Liver (tissue), 9 donors: ENCODE measurements around the gene RNU7-1. TPM values are rescaled to one million over a fixed set of nuclear protein-coding genes. Genes with fewer than 3 reads are reported as not detected.

ENCODE experiments used
- DNase-seq: peaks from one replicate; pipeline ENCODE4 v3.0.0-alpha.2; 2017; ENCODE audit warnings: low spot score
- H3K27ac ChIP-seq, 2 donors: one replicate each; pipeline ENCODE4 v1.7.0; 2013; ENCODE audit warnings: inconsistent platforms in 2 of 2, low read length in 2 of 2, control low read depth in 1 of 2, low read depth in 1 of 2, mild to moderate bottlenecking in 1 of 2
- H3K27me3 ChIP-seq, 4 donors: one replicate each; pipeline versions ENCODE4 v1.6.1 to v1.7.0; 2013; ENCODE audit warnings: low read length in 3 of 4, inconsistent platforms in 1 of 4, mild to moderate bottlenecking in 1 of 4, moderate library complexity in 1 of 4; ENCODE audit not compliant: control insufficient read depth in 4 of 4, insufficient read depth in 4 of 4
- H3K36me3 ChIP-seq, 4 donors: one replicate each; pipeline versions ENCODE4 v1.6.1 to v1.7.0; 2013; ENCODE audit warnings: low read length in 3 of 4, mild to moderate bottlenecking in 3 of 4, low read depth in 1 of 4, moderate library complexity in 1 of 4; ENCODE audit not compliant: control insufficient read depth in 4 of 4, insufficient read depth in 3 of 4
- H3K4me1 ChIP-seq, 4 donors: one replicate each; pipeline versions ENCODE4 v1.6.1 to v1.7.0; 2013; ENCODE audit warnings: low read length in 3 of 4, mild to moderate bottlenecking in 3 of 4, moderate library complexity in 1 of 4; ENCODE audit not compliant: control insufficient read depth in 4 of 4, insufficient read depth in 4 of 4
- H3K4me3 ChIP-seq, 3 donors: one replicate each; pipeline versions ENCODE4 v1.6.1 to v1.7.0; 2013; ENCODE audit warnings: low read length in 3 of 3, control low read depth in 1 of 3, low read depth in 1 of 3, mild to moderate bottlenecking in 1 of 3
- H3K9ac ChIP-seq, 2 donors: one replicate each; pipeline ENCODE4 v1.7.0; 2013; ENCODE audit warnings: low read length in 2 of 2, mild to moderate bottlenecking in 2 of 2, moderate library complexity in 2 of 2, control low read depth in 1 of 2, low read depth in 1 of 2
- H3K9me3 ChIP-seq, 4 donors: one replicate each; pipeline versions ENCODE4 v1.6.1 to v1.7.0; 2013; ENCODE audit warnings: low read length in 3 of 4; ENCODE audit not compliant: control insufficient read depth in 4 of 4
- CTCF ChIP-seq: fragments of 150-350 bp; IDR thresholded peaks from 2 replicates; pipeline ENCODE4 v1.5.1; 2017; ENCODE audit warnings: improper control_type of control experiment, low read depth, low read length; ENCODE audit not compliant: missing input control
- EGR1 ChIP-seq, 2 donors: IDR thresholded peaks; 2 replicates each; pipeline ENCODE4 v1.6.1; 2016 to 2018; ENCODE audit warnings: antibody characterized with exemption in 2 of 2, low read depth in 2 of 2
- FOXA1 ChIP-seq: IDR thresholded peaks from 2 replicates; pipeline ENCODE4 v1.6.1; 2016; ENCODE audit warnings: antibody characterized with exemption
- FOXA2 ChIP-seq: IDR thresholded peaks from 2 replicates; pipeline ENCODE4 v1.6.1; 2016; ENCODE audit warnings: antibody characterized with exemption
- HNF4A ChIP-seq, 2 donors: conservative IDR thresholded peaks; 2 replicates each; pipeline ENCODE4 v1.6.1; 2016; ENCODE audit warnings: antibody characterized with exemption in 2 of 2, mild to moderate bottlenecking in 2 of 2
- HNF4G ChIP-seq: IDR thresholded peaks from 2 replicates; pipeline ENCODE4 v1.6.1; 2016; ENCODE audit warnings: antibody characterized with exemption
- MAX ChIP-seq: IDR thresholded peaks from 2 replicates; pipeline ENCODE4 v1.6.1; 2016; ENCODE audit warnings: antibody characterized with exemption
- NR2F2 ChIP-seq: IDR thresholded peaks from 2 replicates; pipeline ENCODE4 v1.6.1; 2016; ENCODE audit warnings: antibody characterized with exemption
- RAD21 ChIP-seq, 2 donors: IDR thresholded peaks; 2 replicates each; pipeline ENCODE4 v1.6.1; 2016; ENCODE audit warnings: antibody characterized with exemption in 2 of 2, mild to moderate bottlenecking in 2 of 2
- RXRA ChIP-seq, 2 donors: IDR thresholded peaks; 2 replicates each; pipeline ENCODE4 v1.6.1; 2017 to 2018; ENCODE audit warnings: antibody characterized with exemption in 2 of 2, mild to moderate bottlenecking in 1 of 2
- SP1 ChIP-seq: IDR thresholded peaks from 2 replicates; pipeline ENCODE4 v1.6.1; 2018; ENCODE audit warnings: antibody characterized with exemption, mild to moderate bottlenecking
- TAF1 ChIP-seq: conservative IDR thresholded peaks from 2 replicates; pipeline ENCODE4 v1.6.1; 2016; ENCODE audit warnings: antibody characterized with exemption, mild to moderate bottlenecking
- YY1 ChIP-seq: IDR thresholded peaks from 2 replicates; pipeline ENCODE4 v1.6.1; 2016; ENCODE audit warnings: antibody characterized with exemption, mild to moderate bottlenecking
- ZBTB33 ChIP-seq: IDR thresholded peaks from 2 replicates; pipeline ENCODE4 v1.6.1; 2016; ENCODE audit warnings: antibody characterized with exemption
- WGBS: extraction: QIAGEN DNeasy Blood & Tissue Kit; methylation state at CpG from one replicate; pipeline ENCODE4 v1.1.7; 2013; 5-methylcytosine and 5-hydroxymethylcytosine counted together
- polyA plus RNA-seq, 2 donors: library from polyadenylated mRNA; stranded (reverse) in 1 of 2; unstranded in 1 of 2; fragments of 200-250 nt in 1 of 2; fragments of >200 nt in 1 of 2; fragmentation: Nextera tagmentation in 1 of 2; extraction: Ambion mirVana in 1 of 2; gene quantifications; one replicate each; pipeline versions ENCODE4 v1.2.1 to v1.2.3, GENCODE V29; 2013 to 2015
- total RNA-seq, 2 donors: library from RNA; depleted of rRNA; stranded (reverse); fragments of >200 nt; gene quantifications; one replicate each; pipeline ENCODE4 v1.2.3, GENCODE V29; 2014
- donor health status: healthy.
- donor health status: healthy.
- donor health status: healthy.
- donor health status: healthy.
- donor health status: healthy.

RNU7-1 gene
- total and polyA plus RNA-seq, 4 donors = not detected

GRCh38 chr12:6977653-6978052 is 34.0 kb downstream of the RNU7-1 start:
- H3K27ac ChIP-seq = no peak overlapping the region
- H3K27me3 ChIP-seq = no peaks in the 10 kb centered on the region
- peaks cover 2 to 70% (median 66%) of the 10 kb centered on the region in 4 donors for H3K36me3 ChIP-seq
- H3K4me3 ChIP-seq = no peak overlapping the region
- no peak for TF ChIP-seq FOXA1
- no peak for TF ChIP-seq FOXA2
- no peak for TF ChIP-seq RXRA (IDR thresholded peaks at IDR 0.05)
- no peak for TF ChIP-seq HNF4G
- TF ChIP-seq ZBTB33 = no peak
- no peak for TF ChIP-seq TAF1
- TF ChIP-seq RAD21 (IDR thresholded peaks at IDR 0.05) = no peak
- TF ChIP-seq EGR1 (IDR thresholded peaks at IDR 0.05; ENCODE audit: low read depth in 2 of 2) = no peak
- TF ChIP-seq HNF4A (conservative IDR thresholded peaks at IDR 0.05) = no peak
- no peak for TF ChIP-seq SP1
- TF ChIP-seq MAX = no peak
- TF ChIP-seq NR2F2 = no peak
- no peak for TF ChIP-seq CTCF
- TF ChIP-seq YY1 = no peak
- WGBS = 88% methylated on average over 10 of the region's 10 CpGs
- no peak overlapping the region for H3K9ac ChIP-seq
- DNase-seq = no peak
- peaks cover 4 to 25% (median 20%) of the 10 kb centered on the region in 4 donors for H3K4me1 ChIP-seq
- H3K9me3 ChIP-seq = no peaks in the 10 kb centered on the region

- 91% methylated on average over 6 of the region's 6 CpGs for WGBS
- Histone ChIP-seq H3K4me1 (peaks cover 4 to 25% (median 20%) of the 10 kb centered on the region in 4 donors), H3K9me3 (no peaks in the 10 kb centered on the region), H3K36me3 (peaks cover 2 to 74% (median 68%) of the 10 kb centered on the region in 4 donors), H3K4me3 (no peak overlapping the region), H3K27ac (no peak overlapping the region), H3K27me3 (no peaks in the 10 kb centered on the region), H3K9ac (no peak overlapping the region)
- no peak for TF ChIP-seq NR2F2
- no peak for TF ChIP-seq ZBTB33
- TF ChIP-seq CTCF = no peak
- DNase-seq = no peak
Observed at GRCh38 chr12:6978188-6978587, 34.6 kb downstream of the RNU7-1 start.
